Activated T-helper 17 cell treated with anti-CD3 and anti-CD28 coated beads, Interleukin-2, amount 50 U/mL, for 72 hours (primary cell): Measurements from ENCODE around the gene TOM1. TPM values are rescaled to one million over a fixed set of nuclear protein-coding genes. Genes with fewer than 3 reads are reported as not detected.
"Not testable (repeated sequence)": the region's sequence is repeated elsewhere in the genome, so short reads cannot be mapped to it uniquely, and the experiment has no call there.

Source experiments
- ATAC-seq: fragments of 150-1000 bp; cut with Tn5 transposase; replicated peaks from 2 replicates; pipeline ENCODE4 v1.10.0; 2021; ENCODE audit warnings: mild to moderate bottlenecking, moderate library complexity
- H3K27ac Mint-ChIP-seq: one replicate; pipeline ENCODE4 v1.8.0; 2022; ENCODE audit warnings: mixed read lengths
- H3K27me3 Mint-ChIP-seq: one replicate; pipeline ENCODE4 v1.8.0; 2022; ENCODE audit warnings: mixed read lengths
- H3K36me3 Mint-ChIP-seq: one replicate; pipeline ENCODE4 v1.8.0; 2022; ENCODE audit warnings: low read depth, mild to moderate bottlenecking, mixed read lengths
- H3K4me1 Mint-ChIP-seq: one replicate; pipeline ENCODE4 v1.8.0; 2022; ENCODE audit warnings: mixed read lengths
- H3K4me3 Mint-ChIP-seq: one replicate; pipeline ENCODE4 v1.8.0; 2022; ENCODE audit warnings: mild to moderate bottlenecking, mixed read lengths
- H3K9me3 Mint-ChIP-seq: one replicate; pipeline ENCODE4 v1.8.0; 2022; ENCODE audit warnings: mixed read lengths
- total RNA-seq, 2 donors: library from RNA; stranded (reverse); gene quantifications; one replicate each; pipeline ENCODE4 v1.2.3, GENCODE V29; 2022

Gene TOM1
- total RNA-seq, 2 donors from 2014 or later = 21.5 to 60.0 TPM

GRCh38 chr22:35393116-35394010, 93.7 kb downstream of the TOM1 start:
- ATAC-seq = no peak
- no peaks in the 10 kb centered on the region for H3K36me3 Mint-ChIP-seq
- H3K9me3 Mint-ChIP-seq = no peaks in the 10 kb centered on the region
- no peak overlapping the region for H3K27ac Mint-ChIP-seq
- H3K4me3 Mint-ChIP-seq = no peak overlapping the region
- peaks cover 4% of the 10 kb centered on the region for H3K27me3 Mint-ChIP-seq
- H3K4me1 Mint-ChIP-seq = no peaks in the 10 kb centered on the region

- H3K4me1 Mint-ChIP-seq = no peaks in the 10 kb centered on the region
- H3K27me3 Mint-ChIP-seq = peaks cover 3% of the 10 kb centered on the region
- no peak overlapping the region for H3K27ac Mint-ChIP-seq
- H3K9me3 Mint-ChIP-seq = no peaks in the 10 kb centered on the region
- no peaks in the 10 kb centered on the region for H3K36me3 Mint-ChIP-seq
- H3K4me3 Mint-ChIP-seq = no peak overlapping the region
- ATAC-seq = no peak
Measured at GRCh38 chr22:35394011-35394312, 94.3 kb downstream of the TOM1 start.

GRCh38 chr22:35394810-35395563, 95.3 kb downstream of the TOM1 start:
- Mint-ChIP-seq H3K4me3 (no peak overlapping the region), H3K27me3 (no peaks in the 10 kb centered on the region), H3K4me1 (no peaks in the 10 kb centered on the region), H3K27ac (no peak overlapping the region), H3K9me3 (no peaks in the 10 kb centered on the region), H3K36me3 (peaks cover 7% of the 10 kb centered on the region)
- ATAC-seq = no peak

- not testable (repeated sequence) for H3K4me1 Mint-ChIP-seq, H3K9me3 Mint-ChIP-seq, ATAC-seq, H3K27me3 Mint-ChIP-seq, H3K4me3 Mint-ChIP-seq, H3K27ac Mint-ChIP-seq
- peaks cover 24% of the 10 kb centered on the region for H3K36me3 Mint-ChIP-seq
Measured at GRCh38 chr22:35396622-35397021, 96.9 kb downstream of the TOM1 start.

- H3K27ac Mint-ChIP-seq = no peak overlapping the region
- H3K4me3 Mint-ChIP-seq = no peak overlapping the region
- no peaks in the 10 kb centered on the region for H3K27me3 Mint-ChIP-seq
- peaks cover 9% of the 10 kb centered on the region for H3K4me1 Mint-ChIP-seq
- no peak for ATAC-seq
- H3K36me3 Mint-ChIP-seq = peaks cover 30% of the 10 kb centered on the region
- H3K9me3 Mint-ChIP-seq = no peaks in the 10 kb centered on the region
Measured at GRCh38 chr22:35397095-35397904, 97.6 kb downstream of the TOM1 start.

Other genes with a start within 250 kb of the TOM1 start
- not detected for gene ISX, start 233.7 kb upstream of the TOM1 start, total RNA-seq
- 10 to 100 TPM; 35.3 to 36.9 TPM for gene HMGXB4, start 42.4 kb upstream of the TOM1 start, total RNA-seq
- 1 to 10 TPM; 3.5 to 7.3 TPM for gene HMOX1, start 81.2 kb downstream of the TOM1 start, total RNA-seq
- 100 to 1,000 TPM; 124 to 273 TPM for gene MCM5, start 100.2 kb downstream of the TOM1 start, total RNA-seq
- gene RASD2, start 240.9 kb downstream of the TOM1 start, total RNA-seq = under 1 TPM in 1 of 2 donors, not detected in 1; 0.37 TPM